Gastrocnemius medialis (tissue), 4 donors: ENCODE results near the gene ARFGAP2. TPM values are rescaled to one million over a fixed set of nuclear protein-coding genes. Genes with fewer than 3 reads are reported as not detected.

Experiments used
- ATAC-seq, 2 donors: fragments of 150-250 bp; one replicate each; pipeline ENCODE4 v1.9.1; 2016
- DNase-seq, 2 donors: peaks; one replicate each; pipeline ENCODE4 v3.0.0-alpha.2; 2019
- H3K27ac ChIP-seq, 4 donors: fragments of 200-600 bp; sonication (generic); 1 replicate in 1 of 4; 2 replicates in 3 of 4; pipeline ENCODE4 v1.5.1; 2016 to 2018; ENCODE audit warnings: mild to moderate bottlenecking in 2 of 4, moderate library complexity in 1 of 4
- H3K27me3 ChIP-seq, 3 donors: fragments of 200-600 bp; sonication (generic) in 2 of 3; 1 replicate in 1 of 3; 2 replicates in 2 of 3; pipeline versions ENCODE4 v1.5.1 to v1.6.0; 2016 to 2019; ENCODE audit warnings: mild to moderate bottlenecking in 1 of 3, moderate library complexity in 1 of 3
- H3K36me3 ChIP-seq, 2 donors: fragments of 200-600 bp; sonication (generic) in 1 of 2; one replicate each; pipeline ENCODE4 v1.5.1; 2017 to 2018
- H3K4me1 ChIP-seq, 2 donors: fragments of 200-600 bp; sonication (generic) in 1 of 2; one replicate each; pipeline ENCODE4 v1.5.1; 2016 to 2017; ENCODE audit warnings: mild to moderate bottlenecking in 2 of 2
- H3K4me3 ChIP-seq, 4 donors: fragments of 200-600 bp; sonication (generic) in 3 of 4; 1 replicate in 1 of 4; 2 replicates in 3 of 4; pipeline ENCODE4 v1.5.1; 2016 to 2019; ENCODE audit warnings: mild to moderate bottlenecking in 2 of 4
- H3K9me3 ChIP-seq, 3 donors: fragments of 200-600 bp; sonication (generic) in 2 of 3; 1 replicate in 1 of 3; 2 replicates in 2 of 3; pipeline ENCODE4 v1.5.1; 2016 to 2019
- POLR2A ChIP-seq, 2 donors: fragments of 450-650 bp; IDR thresholded peaks; one replicate each; pipeline ENCODE4 v1.6.1; 2017; ENCODE audit warnings: antibody characterized with exemption in 2 of 2, mild to moderate bottlenecking in 2 of 2, moderate library complexity in 2 of 2
- in situ Hi-C, 4 donors: fragments of 200-750 bp; cut with MboI; loops; one replicate each; pipeline versions ENCODE4 v1.15.0 to v1.8.0; 2017; ENCODE audit warnings: low sequenced_read_pairs in 4 of 4
- intact Hi-C: fragments of 100-400 bp; cut with DNase I; formaldehyde crosslinking; loops from one replicate; pipeline ENCODE4 v1.15.1; 2023; ENCODE audit warnings: low total_unique reads
- total RNA-seq, 4 donors: library from RNA; depleted of rRNA; stranded (reverse); fragments of >200 nt; gene quantifications; one replicate each; pipeline versions ENCODE4 v1.1.0 to v1.2.3, GENCODE V29; 2016
- TF ChIP-seq, protein P1 (sequence below), 5 experiments: fragments of 450-650 bp in 3 of 5; fragments of 200-600 bp in 2 of 5; sonication (generic) in 2 of 5; IDR thresholded peaks in 4 of 5; conservative IDR thresholded peaks in 1 of 5; 1 replicate in 4 of 5; 2 replicates in 1 of 5; pipeline ENCODE4 v1.5.1; 2016 to 2019; ENCODE audit warnings: antibody characterized with exemption in 5 of 5, mild to moderate bottlenecking in 3 of 5, moderate library complexity in 3 of 5

The ARFGAP2 gene
- total RNA-seq, 4 donors from 2014 or later = 120 to 165 (median 142) TPM

DNA sequence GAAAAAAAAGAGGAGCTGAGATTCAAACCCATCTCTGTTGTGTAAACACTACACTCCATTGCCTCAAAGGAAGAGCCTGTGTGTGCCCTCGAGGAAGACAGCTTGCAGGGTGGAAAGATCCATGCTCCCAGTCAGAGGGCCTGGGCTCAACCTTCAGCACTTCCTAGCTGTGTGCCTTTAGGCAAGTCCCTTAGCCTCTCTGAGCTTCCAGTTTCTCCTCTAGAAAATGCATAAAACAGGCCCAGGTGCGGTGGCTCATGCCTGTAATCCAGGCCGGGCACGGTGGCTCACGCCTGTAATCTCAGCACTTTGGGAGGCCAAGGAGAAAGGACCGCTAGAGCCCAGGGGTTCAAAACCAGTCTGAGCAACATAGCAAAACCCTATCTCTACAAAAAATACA lies 4.6 kb upstream of the ARFGAP2 start:
- TF ChIP-seq, protein P1, sequence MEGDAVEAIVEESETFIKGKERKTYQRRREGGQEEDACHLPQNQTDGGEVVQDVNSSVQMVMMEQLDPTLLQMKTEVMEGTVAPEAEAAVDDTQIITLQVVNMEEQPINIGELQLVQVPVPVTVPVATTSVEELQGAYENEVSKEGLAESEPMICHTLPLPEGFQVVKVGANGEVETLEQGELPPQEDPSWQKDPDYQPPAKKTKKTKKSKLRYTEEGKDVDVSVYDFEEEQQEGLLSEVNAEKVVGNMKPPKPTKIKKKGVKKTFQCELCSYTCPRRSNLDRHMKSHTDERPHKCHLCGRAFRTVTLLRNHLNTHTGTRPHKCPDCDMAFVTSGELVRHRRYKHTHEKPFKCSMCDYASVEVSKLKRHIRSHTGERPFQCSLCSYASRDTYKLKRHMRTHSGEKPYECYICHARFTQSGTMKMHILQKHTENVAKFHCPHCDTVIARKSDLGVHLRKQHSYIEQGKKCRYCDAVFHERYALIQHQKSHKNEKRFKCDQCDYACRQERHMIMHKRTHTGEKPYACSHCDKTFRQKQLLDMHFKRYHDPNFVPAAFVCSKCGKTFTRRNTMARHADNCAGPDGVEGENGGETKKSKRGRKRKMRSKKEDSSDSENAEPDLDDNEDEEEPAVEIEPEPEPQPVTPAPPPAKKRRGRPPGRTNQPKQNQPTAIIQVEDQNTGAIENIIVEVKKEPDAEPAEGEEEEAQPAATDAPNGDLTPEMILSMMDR (IDR thresholded peaks at IDR 0.05 in 4 of 5, conservative IDR thresholded peaks at IDR 0.05 in 1 of 5) = no peak
- TF ChIP-seq POLR2A (IDR thresholded peaks at IDR 0.05) = no peak
- intact Hi-C loops (loop anchor here (10.0 kb wide), 4 partner anchors 264 to 816 kb away; partner anchors contain the start of genes CELF1, FNBP4 and RAPSN), in situ Hi-C loops (loop anchor here in 2 of 4 donors (5.0 to 10.0 kb wide), 2 partner anchors 71 to 174 kb away; partner anchors contain the start of gene MYBPC3 (in 1 of the 2))
- ATAC-seq (no peak), DNase-seq (no peak)
- Histone ChIP-seq H3K27me3 (no peaks in the 10 kb centered on the region), H3K4me3 (peak overlapping the region in 2 of 4 donors; percentile 8 to 80), H3K9me3 (no peaks in the 10 kb centered on the region), H3K36me3 (peaks cover 0 to 17% of the 10 kb centered on the region in 2 donors), H3K27ac (peak overlapping the region; percentile 97 to 99 (median 98)), H3K4me1 (peaks cover 60 to 80% of the 10 kb centered on the region in 2 donors)

DNA sequence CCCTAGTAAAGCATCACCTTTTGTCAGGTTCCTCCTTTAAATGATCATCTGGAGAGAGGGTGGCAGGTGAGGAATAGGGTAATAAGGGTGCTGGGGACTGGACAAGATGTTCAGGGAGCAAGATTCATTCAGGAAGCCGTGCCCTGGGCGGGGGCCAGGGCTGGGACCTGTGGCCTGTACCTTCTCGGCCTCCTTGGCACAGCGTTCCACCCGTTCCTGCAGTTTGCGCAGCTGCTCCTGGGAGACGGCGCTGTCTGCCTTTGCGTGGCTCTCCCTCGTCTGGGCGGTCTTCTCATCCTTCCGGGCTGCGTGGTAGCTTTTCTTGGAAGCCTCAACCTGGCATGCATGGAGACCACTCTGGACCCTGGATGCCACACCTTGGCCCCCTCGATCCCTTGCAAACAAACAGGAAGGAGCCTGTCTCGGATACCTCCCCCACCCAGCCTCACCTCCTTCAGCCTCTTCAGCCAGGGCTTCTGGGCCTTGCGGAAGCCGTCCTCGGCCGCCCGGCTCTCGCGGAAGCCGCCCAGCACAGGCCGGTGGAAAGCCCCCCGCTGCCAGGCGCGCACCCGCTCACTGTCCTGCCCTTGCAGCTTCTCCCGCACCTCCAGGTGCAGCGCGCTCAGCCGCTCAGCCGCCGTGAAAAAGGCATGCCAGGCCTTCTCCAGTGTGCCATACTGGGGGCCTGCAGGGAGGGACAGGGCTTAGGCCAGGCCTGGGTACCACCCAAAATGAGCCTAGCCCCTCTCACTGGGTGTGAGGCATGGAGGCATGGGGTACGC lies 3.5 kb upstream of the ARFGAP2 start:
- Histone ChIP-seq H3K9me3 (no peaks in the 10 kb centered on the region), H3K36me3 (peaks cover 0 to 17% of the 10 kb centered on the region in 2 donors), H3K27me3 (no peaks in the 10 kb centered on the region), H3K4me1 (peaks cover 69 to 87% of the 10 kb centered on the region in 2 donors), H3K4me3 (no peak overlapping the region), H3K27ac (peak overlapping the region; percentile 97 to 99 (median 98))
- in situ Hi-C loops (loop anchor here in 2 of 4 donors (5.0 to 10.0 kb wide), 2 partner anchors 72 to 175 kb away; partner anchors contain the start of gene MYBPC3 (in 1 of the 2)), intact Hi-C loops (loop anchor here (10.0 kb wide), 4 partner anchors 265 to 815 kb away; partner anchors contain the start of genes CELF1, FNBP4 and RAPSN)
- DNase-seq = no peak
- no peak for TF ChIP-seq POLR2A (IDR thresholded peaks at IDR 0.05)
- TF ChIP-seq, protein P1 (IDR thresholded peaks at IDR 0.05 in 4 of 5, conservative IDR thresholded peaks at IDR 0.05 in 1 of 5) = no peak
- ATAC-seq = no peak

DNA sequence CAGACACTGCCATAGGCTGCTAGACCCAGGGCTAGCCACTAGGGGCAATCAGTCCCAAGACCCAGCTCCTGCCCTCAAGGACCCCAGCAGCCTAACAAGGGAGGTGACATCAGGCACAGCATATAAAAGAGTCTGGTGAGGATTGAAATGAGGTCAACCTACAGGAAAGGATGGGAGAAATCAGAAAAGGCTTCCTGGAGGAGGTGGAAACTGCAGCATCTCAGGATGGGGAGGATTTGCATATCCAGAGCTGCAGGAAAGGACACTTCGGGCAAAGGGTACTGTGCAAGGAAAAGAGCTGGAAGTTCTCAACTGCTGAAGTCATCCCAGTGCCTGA lies 2.9 kb upstream of the ARFGAP2 start:
- no peak overlapping the region for H3K4me3 ChIP-seq
- peaks cover 0 to 23% of the 10 kb centered on the region in 2 donors for H3K36me3 ChIP-seq
- ATAC-seq (no peak), DNase-seq (peak in 1 of 2 donors; percentile 59)
- H3K4me1 ChIP-seq = peaks cover 73 to 86% of the 10 kb centered on the region in 2 donors
- TF ChIP-seq POLR2A (IDR thresholded peaks at IDR 0.05) = no peak
- TF ChIP-seq, protein P1 (IDR thresholded peaks at IDR 0.05 in 4 of 5, conservative IDR thresholded peaks at IDR 0.05 in 1 of 5) = peak; percentile 24 to 61 (median 47)
- in situ Hi-C loops = no loop called here
- H3K27ac ChIP-seq = peak overlapping the region; percentile 97 to 99 (median 98)
- no peaks in the 10 kb centered on the region for H3K9me3 ChIP-seq
- H3K27me3 ChIP-seq = no peaks in the 10 kb centered on the region
- intact Hi-C loops = loop anchor here (5.0 to 10.0 kb wide), 2 partner anchors 228 to 475 kb away; partner anchors contain the start of genes ARHGAP1, SLC39A13 and ZNF408

DNA sequence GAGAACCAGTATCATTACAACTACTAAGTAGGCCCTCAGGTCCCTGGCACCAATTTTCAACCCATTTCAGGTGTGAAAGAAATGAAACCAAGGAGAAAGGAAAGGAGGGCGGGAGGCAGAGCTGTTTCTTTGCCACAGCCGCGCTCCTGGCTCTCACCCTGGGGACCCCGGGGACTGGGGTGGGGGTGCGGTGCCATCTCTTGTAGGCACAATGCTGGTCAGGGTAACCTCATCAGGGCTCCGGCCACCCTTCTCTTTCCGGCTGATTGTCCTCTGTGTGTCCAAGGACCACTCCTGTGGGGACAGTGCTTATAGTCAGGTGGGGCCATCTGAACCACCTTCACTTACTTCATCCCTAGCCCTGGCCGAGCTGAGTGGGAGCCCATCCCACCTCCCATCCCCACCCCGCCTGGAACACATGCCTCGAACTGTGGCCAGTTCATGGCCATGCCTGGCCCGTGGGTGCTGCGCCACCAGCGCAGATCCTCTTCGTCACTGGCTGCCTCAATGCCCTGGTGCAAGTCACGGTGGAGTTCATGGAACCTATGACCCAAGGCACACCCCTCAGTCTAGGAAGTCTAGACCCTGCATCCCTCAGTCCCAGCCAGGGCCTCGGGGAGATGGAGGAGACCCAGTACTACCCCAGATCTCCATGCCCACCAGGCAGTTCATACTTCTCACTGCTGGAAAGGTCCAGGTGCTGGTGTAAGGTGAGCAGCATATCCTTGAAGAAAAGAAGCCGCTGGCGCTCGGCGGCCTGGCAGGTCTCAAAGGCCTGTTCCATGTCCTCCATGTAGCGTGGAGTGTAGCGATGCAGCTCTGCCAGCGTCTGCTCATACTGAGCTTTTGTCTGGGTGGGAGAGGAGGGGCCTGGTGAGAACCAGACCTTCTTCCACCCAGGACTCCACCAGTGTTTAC lies 2.3 kb upstream of the ARFGAP2 start:
- no peaks in the 10 kb centered on the region for H3K9me3 ChIP-seq
- in situ Hi-C loops = no loop called here
- H3K4me1 ChIP-seq = peaks cover 70 to 80% of the 10 kb centered on the region in 2 donors
- intact Hi-C loops = loop anchor here (5.0 to 10.0 kb wide), 2 partner anchors 228 to 474 kb away; partner anchors contain the start of genes ARHGAP1, SLC39A13 and ZNF408
- no peaks in the 10 kb centered on the region for H3K27me3 ChIP-seq
- no peak for DNase-seq
- peak overlapping the region; percentile 97 to 99 (median 98) for H3K27ac ChIP-seq
- TF ChIP-seq POLR2A (IDR thresholded peaks at IDR 0.05) = no peak
- TF ChIP-seq, protein P1 (IDR thresholded peaks at IDR 0.05 in 4 of 5, conservative IDR thresholded peaks at IDR 0.05 in 1 of 5) = no peak
- H3K4me3 ChIP-seq = no peak overlapping the region
- H3K36me3 ChIP-seq = peaks cover 0 to 25% of the 10 kb centered on the region in 2 donors
- no peak for ATAC-seq
